ENCODE data around the gene F8A1.
"Not testable (repeated sequence)": the region's sequence is repeated elsewhere in the genome, so short reads cannot be mapped to it uniquely, and the experiment has no call there.

F8A1 gene

DNA sequence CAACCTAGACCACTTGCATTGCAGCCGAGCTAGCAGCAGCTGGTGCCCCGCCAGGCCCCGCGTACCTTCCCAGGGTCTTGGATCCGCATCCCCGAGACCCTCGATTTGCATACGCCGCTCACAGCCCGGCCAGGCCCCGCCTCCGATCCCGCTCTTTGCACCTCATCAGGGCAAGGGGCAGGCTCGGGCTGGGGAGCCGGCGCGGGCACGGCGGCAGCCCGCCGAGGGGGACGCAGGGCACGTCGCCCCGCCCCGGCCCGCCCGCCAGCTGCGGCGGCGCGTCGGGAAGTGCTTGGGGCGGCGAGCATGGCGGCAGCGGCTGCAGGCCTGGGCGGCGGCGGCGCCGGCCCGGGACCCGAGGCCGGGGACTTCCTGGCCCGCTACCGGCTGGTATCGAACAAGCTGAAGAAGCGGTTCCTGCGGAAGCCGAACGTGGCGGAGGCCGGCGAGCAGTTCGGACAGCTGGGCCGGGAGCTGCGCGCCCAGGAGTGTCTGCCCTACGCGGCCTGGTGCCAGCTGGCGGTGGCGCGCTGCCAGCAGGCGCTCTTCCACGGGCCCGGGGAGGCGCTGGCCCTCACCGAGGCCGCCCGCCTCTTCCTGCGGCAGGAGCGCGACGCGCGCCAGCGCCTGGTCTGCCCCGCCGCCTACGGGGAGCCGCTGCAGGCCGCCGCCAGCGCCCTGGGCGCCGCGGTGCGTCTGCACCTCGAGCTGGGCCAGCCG lies at the start of gene F8A1:
Gene F8A1 (plus strand): TSS at position 287 of the 720 bp plus-strand sequence. CDS start 20 bp downstream, at position 307.
- not testable (repeated sequence) for H3K27ac ChIP-seq; DNase-seq (ENCODE audit: low read depth, low spot score)

DNA sequence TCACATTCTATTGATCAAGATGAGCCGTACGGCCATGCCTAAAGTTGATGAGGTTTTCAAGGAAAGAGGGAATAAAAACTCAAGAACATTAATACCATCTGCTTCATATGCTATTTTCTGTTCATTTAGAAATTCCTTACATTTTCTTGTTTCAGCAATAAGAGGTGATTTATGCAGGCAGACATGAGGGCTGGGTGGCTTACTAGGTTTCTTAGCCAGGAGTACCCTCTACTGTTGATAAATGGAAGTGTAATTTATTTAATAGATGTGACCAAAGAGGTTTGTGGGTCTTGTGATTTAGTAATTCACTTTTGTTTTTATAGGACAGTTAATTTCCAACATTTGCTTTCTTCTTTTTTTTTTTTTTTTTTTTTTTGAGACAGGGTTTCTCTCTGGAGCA lies 45.3 kb upstream of the F8A1 start:
- H3K27ac ChIP-seq = no peak overlapping the region
- no peak for DNase-seq (ENCODE audit: low read depth, low spot score)

DNA sequence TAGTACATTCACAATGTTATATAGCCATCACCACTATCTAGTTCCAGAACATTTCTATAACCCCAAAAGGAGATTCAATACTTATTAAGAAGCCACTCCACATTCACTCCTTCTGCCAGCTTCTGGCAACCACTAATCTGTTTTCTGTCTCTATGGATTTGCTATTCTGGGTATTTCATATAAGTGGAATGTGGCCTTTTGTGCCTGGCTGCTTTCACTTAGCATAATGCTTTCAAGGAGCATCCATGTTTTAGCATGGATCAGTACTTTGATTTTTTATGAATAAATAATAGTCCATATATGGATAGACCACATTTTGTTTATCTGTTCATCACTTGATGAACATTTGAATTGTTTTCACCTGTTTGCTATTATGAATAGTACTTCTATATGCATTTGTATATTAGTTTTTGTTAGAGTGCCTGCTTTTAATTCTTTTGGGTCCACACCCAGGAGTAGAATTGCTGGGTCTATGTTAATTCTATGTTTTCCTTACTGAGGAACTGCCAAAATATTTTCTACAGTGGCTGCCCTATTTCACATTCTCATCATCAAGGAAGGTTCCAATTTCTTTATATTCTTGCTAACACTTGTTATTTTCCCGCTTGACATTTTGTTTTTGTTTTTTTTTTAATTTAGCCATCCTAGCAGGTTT lies 35.1 kb upstream of the F8A1 start:
- no peak for DNase-seq (ENCODE audit: low read depth, low spot score)
- no peak overlapping the region for H3K27ac ChIP-seq

DNA sequence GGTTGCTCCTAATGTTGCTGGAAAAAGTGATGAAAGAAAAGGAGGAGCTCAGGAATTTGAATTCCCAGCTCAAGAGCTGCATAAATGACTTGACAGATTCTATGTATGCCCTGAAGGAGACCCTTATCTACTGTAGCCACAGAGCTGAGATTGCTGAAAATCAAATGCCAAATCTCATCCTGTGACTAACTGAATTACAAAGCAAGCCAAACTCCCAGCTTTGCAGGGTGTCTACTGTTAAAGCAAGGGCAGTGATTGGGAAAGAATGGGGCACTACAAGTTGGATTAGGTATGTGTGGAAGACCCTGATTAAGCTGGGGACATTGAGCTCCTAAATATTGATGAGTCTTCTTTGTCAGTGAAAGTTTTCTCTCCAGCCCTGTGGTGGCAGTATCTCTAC lies 30.9 kb upstream of the F8A1 start:
- no peak for DNase-seq (ENCODE audit: low read depth, low spot score)
- no peak overlapping the region for H3K27ac ChIP-seq

DNA sequence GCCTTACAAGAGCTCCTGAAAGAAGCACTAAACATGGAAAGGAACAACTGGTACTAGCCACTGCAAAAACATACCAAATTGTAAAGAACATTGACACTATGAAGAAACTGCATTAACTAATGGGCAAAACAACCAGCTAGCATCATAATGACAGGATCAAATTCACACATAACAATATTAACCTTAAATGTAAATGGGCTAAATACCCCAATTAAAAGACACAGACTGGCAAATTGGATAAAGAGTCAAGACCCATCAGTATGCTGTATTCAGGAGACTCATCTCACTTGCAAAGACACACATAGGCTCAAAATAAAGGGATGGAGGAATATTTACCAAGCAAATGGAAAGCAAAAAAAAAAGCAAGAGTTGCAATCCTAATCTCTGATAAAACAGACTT lies 17.6 kb upstream of the F8A1 start:
- H3K27ac ChIP-seq; DNase-seq (ENCODE audit: low read depth, low spot score): not testable (repeated sequence)

DNA sequence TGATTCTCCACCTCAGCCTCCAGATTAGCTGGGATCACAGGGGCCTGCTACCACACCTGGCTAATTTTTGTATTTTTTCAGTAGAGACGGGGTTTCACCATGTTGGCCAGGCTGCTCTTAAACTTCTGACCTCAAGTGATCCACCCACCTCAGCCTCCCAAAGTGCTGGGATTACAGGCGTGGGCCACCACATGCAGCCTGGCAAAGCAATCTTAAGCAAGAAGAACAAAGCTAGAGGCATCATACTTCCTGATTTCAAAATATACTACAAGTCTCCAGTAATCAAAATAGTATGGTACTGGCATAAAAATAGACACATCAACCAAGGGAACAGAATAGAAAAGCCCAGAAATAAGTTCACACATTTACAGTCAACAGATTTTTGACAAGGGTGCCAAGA lies 12.8 kb upstream of the F8A1 start:
- H3K27ac ChIP-seq = no peak overlapping the region
- no peak for DNase-seq (ENCODE audit: low read depth, low spot score)

DNA sequence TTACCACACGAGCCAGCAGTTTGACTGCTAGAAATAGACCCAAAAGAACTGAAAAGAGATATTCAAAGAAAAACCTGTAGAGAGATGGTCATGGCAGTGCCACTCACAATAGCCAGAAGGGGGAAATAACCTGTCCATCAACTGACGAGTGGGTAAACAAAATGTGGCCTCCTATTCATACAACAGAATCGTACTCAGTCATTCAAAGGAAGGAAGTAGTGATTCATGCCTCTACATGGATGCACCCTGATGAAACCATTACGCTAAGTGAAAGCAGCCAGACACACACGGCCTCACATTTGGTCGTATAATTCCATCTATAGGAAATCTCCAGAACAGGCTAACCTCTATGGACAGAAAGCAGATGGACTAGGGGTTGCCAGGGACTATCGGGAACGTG lies 2.1 kb upstream of the F8A1 start:
- H3K27ac ChIP-seq; DNase-seq (ENCODE audit: low read depth, low spot score): not testable (repeated sequence)

DNA sequence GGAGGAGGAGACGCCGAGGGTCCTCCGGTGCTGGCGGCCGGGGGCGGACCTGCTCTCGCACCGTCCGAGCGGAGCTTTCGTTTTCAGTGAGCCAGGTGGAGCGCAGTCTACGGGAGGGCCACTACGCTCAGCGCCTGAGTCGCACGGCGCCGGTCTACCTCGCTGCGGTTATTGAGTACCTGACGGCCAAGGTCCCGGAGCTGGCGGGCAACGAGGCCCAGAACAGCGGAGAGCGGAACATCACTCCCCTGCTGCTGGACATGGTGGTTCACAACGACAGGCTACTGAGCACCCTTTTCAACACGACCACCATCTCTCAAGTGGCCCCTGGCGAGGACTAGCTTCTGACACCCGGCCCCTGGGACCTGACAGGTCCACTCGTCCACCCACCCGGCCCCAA lies 1.1 kb upstream of the F8A1 start:
- DNase-seq (ENCODE audit: low read depth, low spot score); H3K27ac ChIP-seq: not testable (repeated sequence)

DNA sequence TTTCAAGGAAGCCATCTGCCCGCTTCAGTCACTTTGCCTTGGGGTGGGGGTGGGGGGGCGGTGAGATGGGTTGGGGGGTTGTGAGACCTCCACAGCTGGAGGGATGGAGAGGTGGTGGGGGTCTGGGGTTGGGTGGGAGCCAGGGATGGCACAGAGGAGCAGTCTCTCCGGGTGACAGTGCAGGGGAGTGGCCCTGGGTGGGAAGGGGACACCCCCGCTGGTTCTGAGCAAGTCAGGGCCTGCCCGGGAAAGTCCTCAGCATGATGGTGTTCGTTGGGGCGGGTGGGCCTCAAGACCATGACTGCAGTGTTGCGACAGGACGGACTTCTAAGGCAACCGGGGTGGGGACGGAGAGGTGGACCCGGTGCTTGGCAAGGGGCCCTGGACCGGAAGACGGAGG lies 606 bp upstream of the F8A1 start:
- DNase-seq (ENCODE audit: low read depth, low spot score); H3K27ac ChIP-seq: not testable (repeated sequence)

DNA sequence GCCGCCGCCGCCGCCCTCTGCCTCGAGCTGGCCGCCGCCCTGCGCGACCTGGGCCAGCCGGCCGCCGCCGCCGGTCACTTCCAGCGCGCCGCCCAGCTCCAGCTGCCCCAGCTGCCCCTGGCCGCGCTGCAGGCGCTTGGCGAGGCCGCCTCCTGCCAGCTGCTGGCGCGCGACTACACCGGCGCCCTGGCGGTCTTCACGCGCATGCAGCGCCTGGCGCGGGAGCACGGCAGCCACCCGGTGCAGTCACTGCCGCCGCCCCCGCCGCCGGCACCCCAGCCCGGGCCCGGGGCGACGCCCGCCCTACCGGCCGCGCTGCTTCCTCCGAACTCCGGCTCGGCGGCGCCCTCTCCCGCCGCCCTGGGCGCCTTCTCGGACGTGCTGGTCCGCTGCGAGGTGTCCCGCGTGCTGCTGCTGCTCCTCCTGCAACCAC lies 650 bp downstream of the F8A1 start:
- H3K27ac ChIP-seq; DNase-seq (ENCODE audit: low read depth, low spot score): not testable (repeated sequence)

DNA sequence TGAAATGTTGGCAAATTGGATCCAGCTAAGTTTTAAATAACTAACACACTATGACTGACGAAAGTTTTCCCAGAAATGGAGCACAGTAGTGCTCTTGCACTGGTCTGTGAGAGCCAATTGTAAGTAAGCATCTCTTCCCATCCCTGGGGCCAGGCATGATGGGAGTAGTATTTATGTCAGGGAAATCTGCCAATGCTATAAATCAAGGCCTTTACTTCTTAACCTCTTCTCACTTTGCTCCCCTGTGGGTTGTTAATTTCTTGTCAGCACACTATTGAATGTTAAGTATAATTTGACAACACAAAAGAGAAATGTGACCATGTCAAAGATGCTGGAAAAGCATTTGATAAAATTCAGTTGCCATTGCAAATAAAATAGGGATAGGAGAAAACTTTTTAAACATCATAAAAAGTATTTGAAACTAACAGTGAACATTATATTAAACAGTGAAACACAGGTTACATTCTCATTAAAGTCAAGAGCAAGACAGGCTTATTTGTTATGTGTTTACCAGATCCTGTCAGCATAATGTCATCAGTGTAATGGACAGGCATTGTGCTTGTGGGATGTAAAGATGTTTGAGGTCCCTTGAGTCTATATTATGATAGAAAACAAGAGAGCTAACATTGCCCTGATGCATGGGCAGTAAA lies 5.0 kb downstream of the F8A1 start:
- no peak overlapping the region for H3K27ac ChIP-seq
- no peak for DNase-seq (ENCODE audit: low read depth, low spot score)

DNA sequence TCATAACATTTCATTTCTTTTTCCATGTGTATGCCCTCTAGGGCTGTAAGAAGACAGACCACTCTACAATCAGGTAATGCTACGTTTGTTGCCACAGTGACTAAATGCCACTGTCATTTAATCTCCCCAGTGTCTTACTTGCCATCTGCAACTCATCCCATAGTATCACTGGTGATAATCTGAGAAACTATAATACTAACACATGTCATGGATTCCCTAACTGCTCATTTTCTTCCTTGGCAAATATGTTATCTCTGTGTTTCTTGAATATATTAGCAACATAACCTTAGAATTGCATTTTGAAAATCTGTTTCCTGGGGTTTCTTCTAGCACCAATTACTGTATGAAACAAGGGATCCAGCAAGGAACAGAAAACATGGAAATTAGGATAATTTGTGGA lies 6.1 kb downstream of the F8A1 start:
- DNase-seq (ENCODE audit: low read depth, low spot score) = no peak
- no peak overlapping the region for H3K27ac ChIP-seq

DNA sequence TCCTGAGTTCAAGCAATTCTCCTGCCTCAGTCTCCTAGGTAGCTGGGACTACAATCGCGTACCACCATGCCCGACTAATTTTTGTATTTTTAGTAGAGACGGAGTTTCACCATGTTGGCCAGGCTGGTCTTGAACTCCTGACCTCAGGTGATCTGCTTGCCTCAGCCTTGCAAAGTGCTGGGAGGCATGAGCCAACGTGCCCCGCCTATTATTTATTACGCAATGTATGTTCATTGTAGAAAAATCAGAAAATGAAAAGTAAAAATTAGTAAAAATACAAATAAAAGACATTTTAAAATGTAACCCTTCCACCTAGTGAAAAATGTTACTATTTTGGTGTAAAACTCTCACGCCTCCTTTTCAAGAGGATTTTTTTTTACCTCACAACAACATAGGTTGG lies 14.2 kb downstream of the F8A1 start:
- DNase-seq (ENCODE audit: low read depth, low spot score) = no peak
- H3K27ac ChIP-seq = no peak overlapping the region

DNA sequence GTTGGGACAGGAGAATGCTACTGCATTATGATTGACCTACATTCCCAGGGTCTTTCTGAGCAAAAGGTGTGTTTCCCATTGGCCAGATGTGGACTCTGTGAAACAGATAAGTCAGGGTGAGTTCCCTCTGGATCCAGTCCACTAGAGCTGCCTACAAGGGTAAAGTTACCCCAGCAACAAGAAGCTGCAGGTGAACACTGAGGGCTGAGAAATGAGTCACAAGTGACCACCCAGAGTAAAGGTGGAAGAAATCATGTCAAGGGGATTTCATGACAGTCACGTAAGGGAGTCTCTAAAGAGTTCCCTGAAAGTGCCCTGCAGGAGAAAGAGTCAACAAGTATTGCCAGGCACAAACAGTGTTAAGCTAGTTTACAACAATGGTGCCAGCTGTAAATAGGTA lies 16.3 kb downstream of the F8A1 start:
- no peak overlapping the region for H3K27ac ChIP-seq
- DNase-seq (ENCODE audit: low read depth, low spot score) = no peak

DNA sequence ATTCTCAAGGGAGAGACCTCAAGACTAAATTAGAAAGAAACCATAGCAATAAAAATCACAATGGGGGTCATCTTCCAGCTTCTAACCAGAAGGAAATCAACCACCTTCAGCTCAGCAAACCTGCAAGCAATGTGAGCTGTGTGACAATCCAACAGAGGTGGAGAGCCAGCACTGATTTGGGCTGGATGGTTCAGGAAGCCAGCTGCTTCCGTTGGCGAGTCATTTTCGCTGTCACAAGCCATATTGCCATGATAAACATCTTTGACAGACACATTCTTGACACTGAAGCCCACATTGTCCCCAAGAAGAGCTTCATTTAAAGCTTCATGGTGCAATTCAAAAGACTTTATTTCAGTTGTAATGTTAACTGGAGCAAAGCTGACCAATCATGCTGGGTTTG lies 22.7 kb downstream of the F8A1 start:
- H3K27ac ChIP-seq = no peak overlapping the region
- DNase-seq (ENCODE audit: low read depth, low spot score) = no peak

DNA sequence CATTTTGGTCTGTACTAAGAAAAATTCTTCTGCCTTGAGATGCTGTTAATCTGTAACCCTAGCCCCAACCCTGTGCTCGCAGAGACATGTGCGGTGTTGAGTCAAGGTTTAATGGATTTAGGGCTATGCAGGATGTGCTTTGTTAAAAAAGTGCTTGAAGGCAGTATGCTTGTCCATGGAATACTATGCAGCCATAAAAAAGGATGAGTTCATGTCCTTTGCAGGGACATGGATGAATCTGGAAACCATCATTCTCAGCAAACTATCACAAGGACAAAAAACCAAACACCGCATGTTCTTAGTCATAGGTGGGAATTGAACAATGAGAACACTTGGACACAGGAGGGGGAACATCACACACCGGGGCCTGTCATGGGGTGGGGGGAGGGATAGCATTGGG lies 23.9 kb downstream of the F8A1 start:
- H3K27ac ChIP-seq; DNase-seq (ENCODE audit: low read depth, low spot score): not testable (repeated sequence)

DNA sequence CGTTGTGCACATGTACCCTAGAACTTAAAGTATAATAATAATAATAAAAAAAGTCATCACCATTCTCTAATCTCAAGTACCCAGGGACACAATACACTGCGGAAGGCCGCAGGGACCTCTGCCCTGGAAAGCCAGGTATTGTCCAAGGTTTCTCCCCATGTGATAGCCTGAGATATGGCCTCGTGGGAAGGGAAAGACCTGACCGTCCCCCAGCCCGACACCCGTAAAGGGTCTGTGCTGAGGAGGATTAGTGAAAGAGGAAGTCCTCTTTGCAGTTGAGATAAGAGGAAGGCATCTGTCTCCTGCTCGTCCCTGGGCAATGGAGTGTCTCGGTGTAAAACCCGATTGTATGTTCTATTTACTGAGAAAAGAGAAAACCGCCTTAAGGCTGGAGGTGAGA lies 24.4 kb downstream of the F8A1 start:
- not testable (repeated sequence) for H3K27ac ChIP-seq; DNase-seq (ENCODE audit: low read depth, low spot score)

DNA sequence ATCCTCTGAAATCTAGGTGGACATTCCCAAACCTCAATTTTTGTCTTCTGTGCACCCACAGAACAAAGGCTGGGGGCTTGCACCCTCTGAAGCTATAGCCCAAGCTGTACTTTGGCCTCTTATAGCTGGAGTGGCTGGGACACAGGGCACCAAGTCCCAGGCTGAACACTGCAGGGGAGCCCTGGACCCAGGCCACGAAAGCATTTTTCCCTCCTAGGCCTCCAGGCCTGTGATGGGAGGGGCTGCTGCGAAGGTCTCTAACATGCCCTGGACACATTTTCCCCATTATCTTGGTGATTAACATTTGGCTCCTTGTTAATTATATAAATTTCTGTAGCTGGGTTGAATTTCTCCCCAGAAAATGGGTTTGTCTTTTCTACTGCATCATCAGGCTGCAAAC lies 27.9 kb downstream of the F8A1 start:
- no peak for DNase-seq (ENCODE audit: low read depth, low spot score)
- H3K27ac ChIP-seq = no peak overlapping the region

DNA sequence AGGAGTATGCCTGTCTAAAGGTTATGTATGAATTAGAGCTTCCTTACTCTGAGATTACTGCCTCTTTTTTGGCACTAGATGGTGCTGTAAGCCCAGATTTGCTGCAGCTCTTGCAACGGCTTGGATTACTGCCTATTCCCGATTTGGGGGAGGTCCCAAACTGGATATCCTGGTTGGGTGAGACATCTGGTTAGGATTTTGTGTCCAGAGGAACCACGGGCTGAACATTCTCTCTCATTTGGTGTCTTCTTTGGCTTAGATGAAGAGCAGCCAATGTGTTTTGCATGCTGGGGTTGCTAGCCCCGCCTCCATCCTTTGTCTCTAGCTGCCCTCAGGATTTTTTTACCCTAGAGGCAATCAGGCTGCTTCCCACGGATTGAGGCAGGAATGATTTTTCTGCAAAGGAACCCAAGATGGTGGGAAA lies 31.9 kb downstream of the F8A1 start:
- no peak overlapping the region for H3K27ac ChIP-seq
- DNase-seq (ENCODE audit: low read depth, low spot score) = peak; percentile 14

DNA sequence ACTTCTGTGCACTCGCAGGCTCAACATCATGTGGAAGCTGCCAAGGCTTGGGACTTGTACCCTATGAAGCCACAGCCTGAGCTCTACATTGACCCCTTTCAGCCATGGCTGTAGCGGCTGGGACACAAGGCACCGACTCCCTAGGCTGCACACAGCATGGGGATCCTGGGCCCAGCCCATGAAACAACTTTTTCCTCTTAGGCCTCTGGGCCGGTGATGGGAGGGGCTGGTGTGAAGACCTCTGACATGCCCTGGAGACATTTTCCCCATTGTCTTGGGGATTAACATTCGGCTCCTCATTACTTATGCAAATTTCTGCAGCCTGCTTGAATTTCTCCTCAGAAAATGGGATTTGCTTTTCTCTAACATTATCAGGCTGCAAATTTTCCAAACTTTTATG lies 38.6 kb downstream of the F8A1 start:
- not testable (repeated sequence) for DNase-seq (ENCODE audit: low read depth, low spot score); H3K27ac ChIP-seq
